DLD1 (cell line): ENCODE measurements around the gene SMARCC2.

Experiments used
- in situ Hi-C: cut with HindIII; loops from 2 replicates; pipeline ENCODE4 v1.10.0; 2017; ENCODE audit warnings: low sequenced_read_pairs

The SMARCC2 gene

DNA sequence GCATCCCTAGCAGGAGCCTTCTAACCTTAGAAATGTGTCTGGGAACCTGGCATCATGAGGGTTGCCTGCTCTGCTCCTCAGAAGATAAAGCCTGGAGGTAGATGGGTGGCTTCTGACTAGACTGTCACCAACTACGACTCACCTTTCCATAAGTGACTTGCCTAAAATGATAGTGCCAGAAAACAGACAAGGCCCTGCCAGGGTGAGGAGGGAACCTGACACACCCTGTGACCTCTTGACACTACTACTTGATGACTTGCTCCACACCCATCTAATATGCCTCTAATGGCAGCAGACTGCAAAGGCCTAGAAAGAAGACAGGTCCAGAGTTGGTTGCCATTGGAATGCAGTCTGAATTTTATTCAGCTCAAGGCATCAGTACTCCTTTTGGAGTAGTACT is 23.1 kb upstream of the SMARCC2 start:
- in situ Hi-C loops, result no loop called here

DNA sequence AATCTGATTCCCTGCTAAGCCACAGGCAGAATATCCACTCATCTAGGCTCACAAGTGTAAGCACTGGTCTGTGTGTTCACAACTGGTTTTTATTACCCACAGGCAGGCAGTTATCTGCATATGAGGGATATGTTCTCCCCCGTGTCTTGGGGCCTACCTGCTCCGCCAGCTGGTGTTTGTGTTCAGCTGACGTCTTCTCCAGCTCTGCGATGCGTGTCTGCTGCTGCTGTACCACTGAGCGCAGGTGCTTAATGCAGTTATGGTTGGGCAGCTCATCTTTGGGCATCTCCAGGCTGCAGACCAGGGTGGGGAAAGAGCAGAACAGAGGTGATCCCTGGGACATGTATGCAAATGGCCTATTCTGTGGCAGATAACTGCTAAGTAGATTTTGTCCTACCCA is 18.7 kb upstream of the SMARCC2 start:
- in situ Hi-C loops, result no loop called here

DNA sequence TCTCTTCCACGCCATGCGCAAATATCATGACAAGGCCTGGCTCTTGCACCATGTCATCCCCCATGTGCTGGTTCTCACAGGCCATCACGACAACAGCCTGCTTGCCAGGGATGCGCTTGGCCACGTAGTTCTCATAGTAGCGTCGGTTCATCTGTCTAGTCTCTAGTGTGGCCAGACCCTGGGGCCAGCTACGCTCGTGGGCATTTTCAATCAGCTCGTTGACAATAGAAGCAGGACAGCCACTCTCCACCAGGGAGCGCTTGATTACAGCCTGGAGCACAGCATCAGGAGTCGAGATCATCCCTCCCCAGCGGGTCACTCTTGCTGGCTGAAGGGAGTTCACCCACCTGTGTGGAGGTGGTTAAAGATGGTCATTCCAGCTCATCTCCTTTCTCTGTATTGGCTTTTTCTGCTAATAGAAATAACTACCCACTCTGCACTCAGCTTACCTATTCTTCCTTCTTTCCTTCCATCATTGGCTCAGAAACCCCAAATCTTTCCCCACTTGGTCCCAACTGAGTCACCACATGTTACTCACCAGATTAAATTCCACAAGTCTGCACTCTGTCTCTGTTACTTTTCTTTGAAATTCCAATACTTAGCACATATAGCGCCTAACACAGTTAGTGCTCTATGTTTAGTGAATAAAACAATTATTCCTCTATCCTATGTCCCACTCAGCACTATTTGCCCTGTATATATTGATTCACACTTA is 17.3 kb upstream of the SMARCC2 start:
- in situ Hi-C loops, result no loop called here

DNA sequence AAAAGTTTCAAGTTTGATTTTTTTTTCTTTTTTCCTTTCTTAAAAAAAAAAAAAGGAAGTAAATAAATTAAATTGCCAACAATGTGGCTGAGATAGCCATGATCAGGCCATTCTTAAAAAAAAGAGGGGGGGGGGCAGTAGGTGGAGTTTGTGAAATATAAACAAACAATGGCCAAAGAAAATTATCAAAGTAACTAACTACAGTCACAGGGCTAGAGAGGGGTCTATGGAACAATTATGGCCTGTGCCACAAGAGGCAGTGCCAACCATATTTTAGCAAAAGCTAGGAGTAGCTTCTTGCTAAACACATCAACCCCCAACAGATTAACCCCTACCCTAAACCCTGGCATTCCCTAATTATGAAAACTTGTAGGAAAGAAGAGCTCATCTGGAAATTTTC is 16.2 kb upstream of the SMARCC2 start:
- in situ Hi-C loops, result no loop called here

DNA sequence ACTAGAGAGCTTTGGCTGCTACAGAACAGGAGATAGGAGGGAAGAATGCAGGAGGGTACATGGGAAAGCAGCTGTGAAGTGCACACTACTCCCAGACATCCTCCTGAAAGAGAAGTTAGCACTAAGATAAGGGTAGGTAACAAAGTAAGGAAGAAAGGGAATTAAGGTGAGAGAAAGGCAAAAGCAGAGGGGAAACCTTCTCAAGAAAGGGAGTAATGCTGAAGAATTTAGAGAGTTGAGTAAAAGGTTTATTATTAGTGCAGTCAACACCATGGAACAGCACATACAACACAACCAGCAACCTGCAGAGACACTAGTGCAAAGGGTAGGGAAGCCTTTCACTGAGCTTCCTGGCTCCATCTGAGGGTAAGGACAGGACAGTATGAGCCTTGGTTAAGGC is 15.0 kb upstream of the SMARCC2 start:
- in situ Hi-C loops, result no loop called here

DNA sequence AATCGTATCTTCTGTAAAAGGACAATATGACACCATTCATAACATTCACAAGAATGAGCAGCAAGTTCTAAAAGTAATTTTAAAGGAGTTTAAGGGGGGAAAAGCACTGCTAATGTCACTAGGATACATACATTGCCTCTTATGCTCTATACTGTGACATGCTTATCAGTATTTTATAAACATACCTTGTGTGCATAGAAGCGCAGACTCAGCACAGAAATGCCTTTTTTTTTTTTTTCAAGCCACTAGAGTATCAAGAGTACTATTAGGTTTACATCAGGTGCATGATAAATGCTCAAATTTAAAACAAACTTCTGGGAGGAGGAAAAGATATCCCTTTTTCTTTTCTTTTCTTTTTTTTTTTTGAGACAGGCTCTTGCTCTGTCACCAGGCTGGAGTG is 13.6 kb upstream of the SMARCC2 start:
- in situ Hi-C loops, result no loop called here

DNA sequence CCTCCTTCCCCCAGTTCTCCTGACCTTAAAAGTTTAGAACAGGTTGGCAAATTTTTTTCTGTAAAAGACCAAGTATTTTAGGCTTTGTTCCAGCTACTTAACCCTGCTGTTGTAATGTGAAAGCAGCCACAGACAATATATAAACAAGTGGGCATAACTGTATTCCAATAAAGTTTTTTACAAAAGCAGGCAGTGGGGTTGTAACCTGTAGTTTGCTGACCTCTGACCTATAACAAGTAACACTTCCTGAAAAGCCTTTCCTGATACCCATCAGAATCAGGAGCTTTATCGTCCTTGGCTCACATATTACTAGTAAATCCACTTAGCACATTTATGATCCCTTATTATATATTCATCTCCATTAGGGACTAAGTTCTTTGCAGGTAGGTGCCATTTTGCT is 13.1 kb upstream of the SMARCC2 start:
- in situ Hi-C loops, result no loop called here

DNA sequence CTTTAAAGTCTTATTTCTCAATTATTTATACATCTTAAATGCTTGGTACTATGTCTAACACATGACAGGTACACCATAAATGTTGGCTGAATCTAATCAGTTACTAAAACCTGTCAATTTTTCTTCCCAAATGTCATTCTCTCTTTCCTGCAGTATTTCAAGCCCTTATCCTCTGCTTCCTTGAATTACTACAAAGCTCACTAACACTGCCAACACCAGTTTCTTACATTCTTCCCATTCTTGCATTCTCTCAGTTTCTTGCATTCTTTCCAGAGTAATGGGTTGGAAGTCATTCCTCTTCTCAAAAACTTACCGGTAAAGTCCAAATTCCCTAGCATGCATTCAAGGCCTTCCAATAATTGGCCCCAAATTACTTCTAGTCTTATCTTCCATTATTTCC is 9.6 kb upstream of the SMARCC2 start:
- in situ Hi-C loops, result loop anchor here (25.0 kb wide), 1 partner anchor 263 kb away; the partner anchor contains the start of genes MIP and SPRYD4

DNA sequence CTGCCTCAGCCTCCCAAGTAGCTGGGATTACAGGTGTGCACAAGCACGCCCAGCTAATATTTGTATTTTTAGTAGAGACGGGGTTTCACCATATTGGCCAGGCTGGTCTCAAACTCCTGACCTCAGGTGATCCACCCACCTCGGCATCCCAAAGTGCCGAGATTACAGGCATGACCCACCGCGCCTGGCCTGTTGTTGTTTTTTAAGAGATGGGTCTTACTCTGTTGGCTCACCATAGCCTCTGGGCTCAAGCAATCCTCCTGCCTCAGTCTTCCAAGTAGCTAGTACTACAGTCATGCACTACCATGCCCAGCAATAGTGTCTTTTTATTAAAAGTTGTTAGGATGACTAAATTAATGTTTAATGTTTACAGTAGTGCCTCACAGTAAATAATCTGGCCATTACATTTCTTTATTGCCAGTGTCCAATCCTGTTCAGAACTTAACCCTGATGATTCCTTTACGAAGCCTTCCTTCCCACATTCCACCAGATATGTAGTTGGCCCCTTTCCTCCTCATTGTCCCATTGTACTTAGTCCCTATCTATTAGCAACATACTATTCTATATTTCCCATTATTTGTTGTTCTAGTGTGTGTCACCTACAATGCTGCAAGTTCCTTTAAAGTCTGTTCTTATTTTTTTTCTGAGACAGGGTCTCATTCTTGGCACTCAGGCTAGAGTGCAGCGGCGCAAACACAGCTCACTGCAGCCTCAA is 8.8 kb upstream of the SMARCC2 start:
- in situ Hi-C loops, result loop anchor here (25.0 kb wide), 1 partner anchor 264 kb away; the partner anchor contains the start of genes MIP and SPRYD4

DNA sequence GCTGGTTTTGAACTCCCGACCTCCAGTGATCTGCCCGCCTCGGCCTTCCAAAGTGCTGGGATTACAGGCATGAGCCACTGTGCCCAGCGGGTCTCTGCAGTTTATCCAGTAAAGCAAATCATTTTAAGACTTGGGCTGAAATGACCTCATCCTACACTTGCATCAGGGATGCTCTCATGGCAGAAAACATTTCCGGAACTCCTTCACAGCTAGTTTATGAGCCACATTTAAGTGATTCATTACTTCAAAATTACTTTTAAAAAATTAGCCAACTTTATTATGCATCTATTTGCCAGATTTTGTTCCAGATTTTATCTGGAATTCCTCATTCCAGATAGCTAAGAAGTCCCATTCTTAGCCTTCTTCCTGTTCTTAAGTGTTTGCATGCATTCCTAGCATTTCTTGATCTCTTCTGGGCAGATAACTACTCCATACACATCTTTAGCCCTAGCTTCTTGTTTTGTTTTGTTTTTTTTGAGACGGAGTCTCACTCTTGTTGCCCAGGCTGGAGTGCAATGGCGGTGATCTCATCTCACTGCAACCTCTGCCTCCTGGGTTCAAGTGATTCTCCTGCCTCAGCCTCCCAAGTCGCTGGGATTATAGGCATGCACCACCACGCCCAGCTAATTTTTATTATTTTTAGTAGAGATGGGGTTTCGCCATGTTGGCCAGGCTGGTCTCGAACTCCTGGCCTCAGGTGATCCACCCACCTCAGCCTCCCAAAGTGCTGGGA is 7.7 kb upstream of the SMARCC2 start:
- in situ Hi-C loops, result loop anchor here (25.0 kb wide), 1 partner anchor 265 kb away; the partner anchor contains the start of genes MIP and SPRYD4

DNA sequence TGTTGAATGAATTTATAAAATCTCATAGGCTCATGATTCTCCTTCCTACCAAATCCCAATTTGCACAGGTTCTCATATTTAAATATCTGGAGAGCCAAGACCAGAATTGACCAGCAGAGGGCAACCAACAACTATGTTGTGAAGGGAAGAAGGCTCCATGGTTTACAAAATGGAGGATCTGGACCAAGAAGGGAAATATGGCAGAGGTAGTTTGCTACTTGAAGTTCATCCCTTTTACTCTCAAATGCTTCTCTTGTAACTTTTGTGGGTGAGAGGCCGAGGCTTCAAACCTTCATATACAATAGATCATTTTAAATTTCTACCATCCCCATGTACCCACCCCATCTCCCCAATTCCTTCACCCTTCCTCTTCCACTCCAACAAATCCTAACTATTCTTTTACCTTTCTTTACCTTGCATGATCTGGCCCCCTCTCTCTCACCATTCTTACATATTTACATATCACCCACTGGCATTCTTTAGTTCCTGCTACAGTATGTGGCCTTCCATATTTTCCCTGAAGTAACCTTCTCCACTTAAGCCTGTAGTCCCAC is 3.8 kb upstream of the SMARCC2 start:
- in situ Hi-C loops, result loop anchor here (5.0 to 25.0 kb wide), 2 partner anchors 76 to 269 kb away; partner anchors contain the start of genes MIP, RPL41, SPRYD4 and ZC3H10

DNA sequence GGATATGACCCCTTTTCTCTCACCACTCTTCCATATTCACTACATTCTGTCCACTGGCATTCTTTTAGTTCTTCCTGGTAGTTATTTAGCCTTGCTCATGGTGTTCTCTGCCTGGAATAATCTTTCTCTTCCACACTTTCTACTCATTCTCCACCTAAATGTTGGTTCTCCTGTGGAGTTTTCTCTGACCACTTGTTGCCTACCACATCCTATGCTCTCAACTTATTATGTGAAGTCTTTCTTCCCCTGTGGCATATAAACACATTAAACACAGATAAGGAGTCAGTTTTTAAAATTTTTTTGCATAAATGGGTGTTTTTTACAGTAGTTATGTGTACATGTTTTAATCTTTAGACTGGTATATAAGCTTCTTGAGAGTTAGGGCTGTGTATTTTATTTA is 3.3 kb upstream of the SMARCC2 start:
- in situ Hi-C loops, result loop anchor here (5.0 to 25.0 kb wide), 2 partner anchors 75 to 270 kb away; partner anchors contain the start of genes MIP, RPL41, SPRYD4 and ZC3H10

DNA sequence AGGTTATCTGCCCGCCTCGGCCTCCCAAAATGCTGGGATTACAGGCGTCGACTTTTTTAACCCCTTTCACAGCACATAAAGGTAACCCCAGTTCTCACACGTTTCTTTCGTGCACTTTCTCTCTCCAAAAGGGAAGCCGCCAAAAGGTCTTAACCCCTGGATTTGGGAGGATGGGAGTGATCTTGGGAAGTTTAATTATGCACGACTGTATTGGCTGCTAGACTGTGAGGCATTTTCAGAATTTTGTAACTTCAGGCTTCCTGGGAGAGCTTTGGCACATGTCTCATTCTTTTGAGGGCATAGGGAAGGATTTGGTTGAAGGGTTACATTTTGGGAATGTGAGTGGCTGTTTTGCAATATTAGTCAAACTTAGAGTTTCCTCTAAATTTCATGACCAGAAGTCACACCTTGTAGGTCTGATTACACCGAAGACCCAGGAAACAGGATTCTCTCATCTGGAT is 1.4 kb upstream of the SMARCC2 start:
- in situ Hi-C loops, result loop anchor here (5.0 to 25.0 kb wide), 2 partner anchors 73 to 272 kb away; partner anchors contain the start of genes MIP, RPL41, SPRYD4 and ZC3H10

DNA sequence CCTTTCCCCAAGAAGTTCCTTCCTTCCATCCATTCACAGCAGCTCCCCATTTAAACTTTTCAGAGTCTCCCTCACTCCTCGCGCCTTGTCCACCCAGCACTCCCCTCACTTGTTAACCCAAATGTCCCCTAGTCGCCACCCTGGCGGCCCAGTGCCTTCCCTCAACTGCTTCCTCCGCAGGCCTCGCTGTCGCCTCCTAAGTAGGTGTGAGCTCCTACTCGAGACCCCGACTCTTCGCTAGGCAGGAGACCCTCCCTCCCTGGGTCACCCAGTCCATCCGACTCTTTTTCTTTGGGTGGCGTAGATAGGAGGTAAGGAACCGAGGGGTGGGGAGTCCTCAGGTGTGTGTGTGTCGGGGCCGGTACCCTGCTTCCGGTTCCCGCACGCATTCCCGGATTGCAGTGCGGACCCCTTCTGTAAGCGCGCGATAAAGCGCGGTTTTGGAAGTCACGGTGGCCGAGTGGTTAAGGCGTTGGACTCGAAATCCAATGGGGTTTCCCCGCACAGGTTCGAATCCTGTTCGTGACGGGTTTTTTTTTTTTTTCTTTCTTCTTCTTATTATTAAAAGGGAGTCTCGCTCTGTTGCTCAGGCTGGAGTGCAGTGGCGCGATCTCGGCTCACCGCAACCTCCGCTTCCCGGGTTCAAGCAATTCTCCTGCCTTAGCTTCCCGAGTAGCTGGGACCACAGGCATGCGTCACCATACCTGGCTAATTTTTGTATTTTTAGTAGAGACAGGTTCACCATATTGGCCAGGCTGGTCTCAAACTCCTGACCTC is 823 bp upstream of the SMARCC2 start:
- in situ Hi-C loops, result loop anchor here (5.0 to 25.0 kb wide), 2 partner anchors 73 to 272 kb away; partner anchors contain the start of genes MIP, RPL41, SPRYD4 and ZC3H10

DNA sequence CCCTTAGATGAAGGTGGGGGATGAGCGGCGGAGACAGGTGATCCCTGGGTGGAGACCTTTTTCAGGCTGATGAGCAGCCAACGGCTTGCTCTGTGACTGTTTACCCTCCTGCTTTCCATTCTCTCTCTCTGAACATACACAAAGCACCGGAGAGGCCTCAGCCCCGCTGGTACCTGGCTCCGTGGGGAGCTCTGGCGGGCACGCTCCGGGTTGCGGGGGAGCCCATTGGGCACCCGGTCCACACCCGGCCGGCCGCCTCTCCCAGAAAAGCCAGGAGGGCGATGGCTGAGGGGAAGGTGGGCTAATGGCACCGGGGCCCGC is 545 bp downstream of the SMARCC2 start:
- in situ Hi-C loops, result loop anchor here (25.0 kb wide), 1 partner anchor 274 kb away; the partner anchor contains the start of genes MIP and SPRYD4

DNA sequence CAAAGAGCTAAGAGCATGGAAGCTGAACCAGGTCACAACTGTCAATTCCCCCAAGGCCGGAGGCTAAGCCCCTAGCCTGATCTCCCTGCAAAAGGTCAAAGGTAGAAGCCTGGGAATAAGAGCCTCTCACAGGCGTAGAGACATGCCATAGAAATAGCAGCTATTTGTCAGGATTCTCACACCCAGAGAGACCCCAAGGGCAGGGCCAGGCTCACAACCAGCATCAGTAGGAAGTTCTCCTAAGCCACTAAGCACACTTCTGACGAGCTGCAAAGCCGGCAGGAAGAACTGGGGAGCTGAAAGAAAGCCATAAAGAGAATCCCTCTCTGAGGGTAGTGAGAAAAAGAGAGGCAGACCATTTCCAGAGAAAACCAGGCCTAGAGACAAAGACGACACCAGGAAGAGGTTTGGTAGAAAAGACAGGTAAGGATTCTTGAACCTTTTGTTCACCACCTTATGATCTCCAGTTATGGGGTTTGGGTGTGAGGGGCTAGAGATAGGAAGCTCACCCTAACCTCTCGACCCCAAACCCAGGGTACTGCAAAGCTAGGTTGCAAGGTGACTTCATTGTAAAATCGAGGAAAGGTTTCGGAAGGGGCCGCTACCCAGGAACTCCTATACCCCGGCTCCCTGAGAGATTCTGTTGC is 1.0 kb downstream of the SMARCC2 start:
- in situ Hi-C loops, result loop anchor here (25.0 kb wide), 1 partner anchor 274 kb away; the partner anchor contains the start of genes MIP and SPRYD4

DNA sequence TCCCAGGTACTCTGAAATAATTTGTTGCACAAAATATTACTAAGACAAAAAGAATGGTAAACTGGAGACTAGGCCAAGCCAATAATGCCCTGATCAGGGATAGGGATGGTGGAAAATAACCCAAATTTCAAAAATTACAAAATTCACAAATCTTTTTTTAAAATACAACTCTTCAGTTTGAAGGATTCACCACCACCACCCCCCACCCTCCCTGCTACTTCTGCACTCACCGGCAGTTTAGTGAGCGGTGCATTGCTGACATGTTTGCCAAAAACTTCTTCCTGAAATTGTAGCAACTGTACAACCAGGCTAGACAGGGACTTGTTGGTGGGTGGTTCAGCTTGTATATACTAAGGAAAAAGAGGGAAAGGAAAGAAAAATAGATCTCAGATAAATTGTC is 2.3 kb downstream of the SMARCC2 start:
- in situ Hi-C loops, result loop anchor here (25.0 kb wide), 1 partner anchor 275 kb away; the partner anchor contains the start of genes MIP and SPRYD4

DNA sequence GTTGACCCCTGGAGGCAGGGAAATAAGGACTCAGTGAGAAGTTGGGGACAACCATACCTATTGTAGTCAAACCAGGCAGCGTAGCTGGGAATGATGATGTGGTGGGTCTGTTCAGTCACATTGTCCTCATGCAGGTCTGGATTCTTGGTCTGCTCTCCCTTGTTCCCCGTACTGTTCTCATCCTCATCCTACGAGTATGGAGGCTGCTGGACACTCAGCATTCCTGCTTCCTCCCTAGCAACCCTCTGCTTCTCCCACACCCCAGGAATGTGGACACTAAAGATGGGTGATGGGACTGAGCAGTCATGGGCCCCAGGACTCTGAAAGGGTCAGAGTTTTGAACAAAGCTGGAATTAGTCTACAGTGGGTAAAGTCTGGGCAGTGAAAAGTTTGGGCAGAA is 10.9 kb downstream of the SMARCC2 start:
- in situ Hi-C loops, result loop anchor here (25.0 kb wide), 1 partner anchor 284 kb away; the partner anchor contains the start of genes MIP and SPRYD4

DNA sequence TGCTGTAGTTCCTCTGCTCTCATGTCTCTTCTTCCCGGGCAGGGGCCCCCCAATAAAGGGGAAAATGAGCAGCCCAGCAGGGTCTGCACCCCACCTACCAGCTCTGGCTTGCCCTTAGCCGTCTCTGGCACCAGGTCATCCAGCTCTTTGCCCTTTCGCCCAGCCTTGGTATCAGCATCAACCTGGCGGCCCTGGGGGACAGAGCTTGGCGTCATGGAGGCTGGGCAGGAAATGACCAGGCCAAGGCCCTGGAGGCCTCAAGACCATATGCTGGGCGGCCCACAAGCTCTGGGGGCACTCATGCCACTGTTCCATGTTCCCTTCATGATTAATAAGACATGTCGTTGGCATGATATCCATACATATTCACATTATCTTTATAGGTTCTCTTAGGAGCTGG is 16.4 kb downstream of the SMARCC2 start:
- in situ Hi-C loops, result no loop called here
